GM23338 (cell line): ENCODE results near the gene TLE3. TPM values are rescaled to one million over a fixed set of nuclear protein-coding genes. Genes with fewer than 3 reads are reported as not detected.

Experiments
- ATAC-seq: fragments of 200-7000 bp; cut with Tn5 transposase; 3 replicates; pipeline ENCODE4 v1.9.1; 2020
- DNase-seq: peaks from one replicate; pipeline ENCODE4 v3.0.0-alpha.2; 2015; ENCODE audit warnings: low spot score
- H2AFZ ChIP-seq: fragments of 200-600 bp; sonication (generic); 2 replicates; pipeline ENCODE4 v1.8.0; 2016; ENCODE audit warnings: antibody characterized with exemption, mild to moderate bottlenecking, moderate library complexity
- H3F3A ChIP-seq: fragments of 200-600 bp; sonication (generic); replicated peaks from 2 replicates; pipeline ENCODE4 v1.8.0; 2017; ENCODE audit warnings: antibody characterized with exemption, mixed run types, low read depth
- H3K27ac ChIP-seq: fragments of 200-600 bp; sonication (generic); 2 replicates; pipeline ENCODE4 v1.6.1; 2016; ENCODE audit warnings: low read depth
- H3K27me3 ChIP-seq: fragments of 200-600 bp; sonication (generic); 2 replicates; pipeline ENCODE4 v1.8.0; 2016; ENCODE audit warnings: mild to moderate bottlenecking, mixed run types, moderate library complexity; ENCODE audit not compliant: insufficient read depth
- H3K36me3 ChIP-seq: fragments of 200-600 bp; sonication (generic); 2 replicates; pipeline ENCODE4 v1.8.0; 2016; ENCODE audit warnings: mild to moderate bottlenecking; ENCODE audit not compliant: insufficient read depth
- H3K4me1 ChIP-seq: fragments of 200-600 bp; sonication (generic); 2 replicates; pipeline ENCODE4 v1.8.0; 2016; ENCODE audit warnings: mild to moderate bottlenecking, moderate library complexity; ENCODE audit not compliant: insufficient read depth
- H3K4me2 ChIP-seq: fragments of 200-600 bp; sonication (generic); 2 replicates; pipeline ENCODE4 v1.7.1; 2017; ENCODE audit warnings: mixed run types
- H3K4me3 ChIP-seq: fragments of 200-600 bp; sonication (generic); 2 replicates; pipeline ENCODE4 v1.6.1; 2016; ENCODE audit warnings: mixed run types
- H3K79me2 ChIP-seq: fragments of 200-600 bp; sonication (generic); replicated peaks from 2 replicates; pipeline ENCODE4 v1.8.0; 2017; ENCODE audit warnings: mild to moderate bottlenecking; ENCODE audit not compliant: insufficient read depth
- H3K9me2 ChIP-seq: fragments of 200-600 bp; sonication (generic); 2 replicates; pipeline ENCODE4 v1.8.0; 2017; ENCODE audit not compliant: insufficient read depth
- H4K20me1 ChIP-seq: fragments of 200-600 bp; sonication (generic); replicated peaks from 2 replicates; pipeline ENCODE4 v1.8.0; 2017; ENCODE audit warnings: mild to moderate bottlenecking; ENCODE audit not compliant: insufficient read depth
- H3K27ac Mint-ChIP-seq: 2 replicates; pipeline ENCODE4 v1.8.0; 2020; ENCODE audit warnings: inconsistent platforms, mild to moderate bottlenecking, moderate library complexity, mixed read lengths
- H3K27me3 Mint-ChIP-seq: 3 replicates; pipeline ENCODE4 v1.8.0; 2022; ENCODE audit warnings: low read depth, mild to moderate bottlenecking, moderate library complexity, mixed read lengths, inconsistent platforms; ENCODE audit not compliant: insufficient read depth, poor library complexity
- H3K36me3 Mint-ChIP-seq: 3 replicates; pipeline ENCODE4 v1.8.0; 2021; ENCODE audit warnings: low read depth, mild to moderate bottlenecking, inconsistent platforms, moderate library complexity, mixed read lengths
- H3K4me1 Mint-ChIP-seq: 3 replicates; pipeline ENCODE4 v1.8.0; 2020; ENCODE audit warnings: mild to moderate bottlenecking, inconsistent platforms, mixed read lengths
- H3K4me3 Mint-ChIP-seq: 3 replicates; pipeline ENCODE4 v1.8.0; 2021; ENCODE audit warnings: moderate library complexity, mild to moderate bottlenecking, inconsistent platforms, mixed read lengths
- H3K9me3 Mint-ChIP-seq: 3 replicates; pipeline ENCODE4 v1.8.0; 2020; ENCODE audit warnings: moderate library complexity, mild to moderate bottlenecking, inconsistent platforms, mixed read lengths
- CREB1 ChIP-seq: fragments of 250-450 bp; sonication (Bioruptor Pico); IDR thresholded peaks from 2 replicates; pipeline ENCODE4 v1.5.0; 2020; ENCODE audit warnings: low read depth, mild to moderate bottlenecking, moderate library complexity
- JUNB ChIP-seq: IDR thresholded peaks from one replicate; pipeline ENCODE4 v1.6.1; 2016; ENCODE audit warnings: antibody characterized with exemption; ENCODE audit not compliant: unreplicated experiment
- NANOG ChIP-seq: IDR thresholded peaks from 2 replicates; pipeline ENCODE4 v1.6.1; 2016; ENCODE audit warnings: antibody characterized with exemption, borderline replicate concordance
- POLR2AphosphoS5 ChIP-seq: IDR thresholded peaks from 2 replicates; pipeline ENCODE4 v1.6.1; 2016; ENCODE audit warnings: antibody characterized with exemption, low read depth
- ZNF114 ChIP-seq: fragments of 250-450 bp; sonication (Bioruptor Pico); IDR thresholded peaks from 2 replicates; pipeline ENCODE4 v1.5.0; 2020; ENCODE audit warnings: mild to moderate bottlenecking, moderate library complexity
- ZNF331 ChIP-seq: fragments of 250-450 bp; sonication (Bioruptor Pico); IDR thresholded peaks from 2 replicates; pipeline ENCODE4 v1.5.0; 2020; ENCODE audit warnings: low read depth, mild to moderate bottlenecking, moderate library complexity
- polyA plus RNA-seq: library from polyadenylated mRNA; unstranded; fragments of >200 nt; fragmentation: Nextera tagmentation; extraction: Ambion mirVana; gene quantifications from 2 replicates; pipeline ENCODE4 v1.2.1, GENCODE V29; 2016
- total RNA-seq: library from RNA; depleted of rRNA; stranded (reverse); fragments of >200 nt; shearing (Covaris generic); gene quantifications from 2 replicates; pipeline ENCODE4 v1.2.3, GENCODE V29; 2014
- TF ChIP-seq, protein P1 (sequence below): IDR thresholded peaks from 2 replicates; pipeline ENCODE4 v1.6.1; 2016; ENCODE audit warnings: antibody characterized with exemption
- TF ChIP-seq, protein P2 (sequence below): IDR thresholded peaks from one replicate; pipeline ENCODE4 v1.6.1; 2018; ENCODE audit warnings: antibody characterized with exemption; ENCODE audit not compliant: unreplicated experiment
- TF ChIP-seq, protein P3 (sequence below), 2 experiments: fragments of 200-600 bp in 1 of 2; sonication (generic) in 1 of 2; conservative IDR thresholded peaks; 2 replicates each; pipeline versions ENCODE4 v1.5.1 to v1.6.1; 2016 to 2017; ENCODE audit warnings: antibody characterized with exemption in 2 of 2, low read depth in 2 of 2, mild to moderate bottlenecking in 2 of 2, moderate library complexity in 1 of 2

TLE3 gene
- total and polyA plus RNA-seq, 2 experiments from 2014 or later, result 10.4 to 79.5 TPM

DNA sequence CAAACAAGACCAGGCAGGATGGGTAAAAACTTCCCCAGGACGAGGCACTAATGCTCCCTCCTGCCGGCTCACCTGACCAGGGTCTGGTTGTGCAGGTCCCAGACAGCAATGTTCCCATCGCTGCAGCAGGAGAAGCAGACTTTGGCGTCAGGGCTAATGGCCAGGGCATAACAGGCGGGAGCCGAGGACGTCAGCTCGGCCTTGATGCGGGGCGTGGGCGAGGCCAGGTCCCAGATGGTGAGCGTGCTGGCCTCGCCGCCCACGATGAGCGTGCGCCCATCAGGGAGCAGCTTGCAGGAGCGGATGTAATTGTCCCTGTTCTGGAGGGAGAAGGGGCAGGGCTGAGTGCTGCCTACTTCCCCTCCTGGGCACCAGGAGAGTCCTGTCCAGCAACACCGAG lies 43.4 kb downstream of the TLE3 start:
- Histone ChIP-seq H3K36me3 (peaks cover 4% of the 10 kb centered on the region; the same call in 1 of the 2 replicates), H3K9me2 (no peaks in the 10 kb centered on the region), H3K4me1 (no peaks in the 10 kb centered on the region), H2AFZ (no peak overlapping the region), H3K27ac (no peak overlapping the region), H4K20me1 (no peaks in the 10 kb centered on the region; the same call in 1 of the 2 replicates), H3K4me3 (no peak overlapping the region), H3K4me2 (no peak overlapping the region), H3K79me2 (no peaks in the 10 kb centered on the region), H3K27me3 (no peaks in the 10 kb centered on the region), H3F3A (no peaks in the 10 kb centered on the region)
- TF ChIP-seq POLR2AphosphoS5 (no peak), ZNF331 (CRISPR knock-in tag) (no peak), JUNB (no peak), NANOG (no peak), ZNF114 (CRISPR knock-in tag) (no peak)
- TF ChIP-seq, protein P1, sequence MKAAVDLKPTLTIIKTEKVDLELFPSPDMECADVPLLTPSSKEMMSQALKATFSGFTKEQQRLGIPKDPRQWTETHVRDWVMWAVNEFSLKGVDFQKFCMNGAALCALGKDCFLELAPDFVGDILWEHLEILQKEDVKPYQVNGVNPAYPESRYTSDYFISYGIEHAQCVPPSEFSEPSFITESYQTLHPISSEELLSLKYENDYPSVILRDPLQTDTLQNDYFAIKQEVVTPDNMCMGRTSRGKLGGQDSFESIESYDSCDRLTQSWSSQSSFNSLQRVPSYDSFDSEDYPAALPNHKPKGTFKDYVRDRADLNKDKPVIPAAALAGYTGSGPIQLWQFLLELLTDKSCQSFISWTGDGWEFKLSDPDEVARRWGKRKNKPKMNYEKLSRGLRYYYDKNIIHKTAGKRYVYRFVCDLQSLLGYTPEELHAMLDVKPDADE, result no peak
- H3K4me3 Mint-ChIP-seq, result no peak overlapping the region
- no peak for DNase-seq
- H3K27me3 Mint-ChIP-seq, result peaks cover 7% of the 10 kb centered on the region
- ATAC-seq, result no peak
- H3K36me3 Mint-ChIP-seq, result peaks cover 87% of the 10 kb centered on the region
- no peak overlapping the region for H3K27ac Mint-ChIP-seq
- peaks cover 4% of the 10 kb centered on the region; the same call in 2 of the 3 replicates for H3K4me1 Mint-ChIP-seq
- H3K9me3 Mint-ChIP-seq, result no peaks in the 10 kb centered on the region

DNA sequence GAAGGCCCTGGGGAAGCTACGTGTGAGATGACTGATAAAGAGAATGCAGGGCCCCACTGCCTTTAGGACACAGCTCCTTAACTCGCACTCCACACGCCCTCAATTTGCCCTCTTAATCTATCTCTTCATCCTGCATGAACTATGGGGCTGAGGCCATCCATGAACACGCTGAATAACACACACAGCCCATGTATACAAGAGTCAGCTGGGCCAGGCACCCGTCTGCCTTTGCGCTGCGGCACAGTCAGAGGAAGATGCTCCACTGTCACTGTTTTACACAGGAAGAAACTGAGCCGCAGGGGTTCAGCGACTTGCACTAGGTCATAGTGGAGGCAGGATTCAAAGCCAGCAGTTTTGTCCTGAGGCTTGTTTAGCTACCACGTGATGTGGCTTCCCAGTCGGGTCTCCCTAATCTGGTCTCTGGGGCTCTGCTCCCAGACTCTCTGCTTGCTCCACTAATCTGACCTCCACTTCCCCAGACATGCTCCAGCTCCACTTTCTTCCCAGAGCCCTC lies 43.9 kb downstream of the TLE3 start:
- Histone ChIP-seq H4K20me1 (peaks cover 2% of the 10 kb centered on the region; the same call in 1 of the 2 replicates), H3F3A (no peaks in the 10 kb centered on the region), H3K4me3 (no peak overlapping the region), H3K27me3 (no peaks in the 10 kb centered on the region), H3K36me3 (peaks cover 4% of the 10 kb centered on the region; the same call in 1 of the 2 replicates), H2AFZ (no peak overlapping the region), H3K4me2 (no peak overlapping the region), H3K27ac (no peak overlapping the region), H3K79me2 (no peaks in the 10 kb centered on the region), H3K9me2 (no peaks in the 10 kb centered on the region), H3K4me1 (peaks cover 2% of the 10 kb centered on the region; the same call in 1 of the 2 replicates)
- Mint-ChIP-seq H3K9me3 (no peaks in the 10 kb centered on the region; the same call in 2 of the 3 replicates), H3K4me3 (no peak overlapping the region), H3K27ac (no peak overlapping the region), H3K4me1 (peaks cover 7% of the 10 kb centered on the region), H3K36me3 (peaks cover 87% of the 10 kb centered on the region), H3K27me3 (peaks cover 6% of the 10 kb centered on the region)
- TF ChIP-seq, protein P2, sequence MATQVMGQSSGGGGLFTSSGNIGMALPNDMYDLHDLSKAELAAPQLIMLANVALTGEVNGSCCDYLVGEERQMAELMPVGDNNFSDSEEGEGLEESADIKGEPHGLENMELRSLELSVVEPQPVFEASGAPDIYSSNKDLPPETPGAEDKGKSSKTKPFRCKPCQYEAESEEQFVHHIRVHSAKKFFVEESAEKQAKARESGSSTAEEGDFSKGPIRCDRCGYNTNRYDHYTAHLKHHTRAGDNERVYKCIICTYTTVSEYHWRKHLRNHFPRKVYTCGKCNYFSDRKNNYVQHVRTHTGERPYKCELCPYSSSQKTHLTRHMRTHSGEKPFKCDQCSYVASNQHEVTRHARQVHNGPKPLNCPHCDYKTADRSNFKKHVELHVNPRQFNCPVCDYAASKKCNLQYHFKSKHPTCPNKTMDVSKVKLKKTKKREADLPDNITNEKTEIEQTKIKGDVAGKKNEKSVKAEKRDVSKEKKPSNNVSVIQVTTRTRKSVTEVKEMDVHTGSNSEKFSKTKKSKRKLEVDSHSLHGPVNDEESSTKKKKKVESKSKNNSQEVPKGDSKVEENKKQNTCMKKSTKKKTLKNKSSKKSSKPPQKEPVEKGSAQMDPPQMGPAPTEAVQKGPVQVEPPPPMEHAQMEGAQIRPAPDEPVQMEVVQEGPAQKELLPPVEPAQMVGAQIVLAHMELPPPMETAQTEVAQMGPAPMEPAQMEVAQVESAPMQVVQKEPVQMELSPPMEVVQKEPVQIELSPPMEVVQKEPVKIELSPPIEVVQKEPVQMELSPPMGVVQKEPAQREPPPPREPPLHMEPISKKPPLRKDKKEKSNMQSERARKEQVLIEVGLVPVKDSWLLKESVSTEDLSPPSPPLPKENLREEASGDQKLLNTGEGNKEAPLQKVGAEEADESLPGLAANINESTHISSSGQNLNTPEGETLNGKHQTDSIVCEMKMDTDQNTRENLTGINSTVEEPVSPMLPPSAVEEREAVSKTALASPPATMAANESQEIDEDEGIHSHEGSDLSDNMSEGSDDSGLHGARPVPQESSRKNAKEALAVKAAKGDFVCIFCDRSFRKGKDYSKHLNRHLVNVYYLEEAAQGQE, result no peak
- TF ChIP-seq, protein P1, result no peak
- no peak for TF ChIP-seq CREB1 (CRISPR knock-in tag)
- TF ChIP-seq, protein P3, sequence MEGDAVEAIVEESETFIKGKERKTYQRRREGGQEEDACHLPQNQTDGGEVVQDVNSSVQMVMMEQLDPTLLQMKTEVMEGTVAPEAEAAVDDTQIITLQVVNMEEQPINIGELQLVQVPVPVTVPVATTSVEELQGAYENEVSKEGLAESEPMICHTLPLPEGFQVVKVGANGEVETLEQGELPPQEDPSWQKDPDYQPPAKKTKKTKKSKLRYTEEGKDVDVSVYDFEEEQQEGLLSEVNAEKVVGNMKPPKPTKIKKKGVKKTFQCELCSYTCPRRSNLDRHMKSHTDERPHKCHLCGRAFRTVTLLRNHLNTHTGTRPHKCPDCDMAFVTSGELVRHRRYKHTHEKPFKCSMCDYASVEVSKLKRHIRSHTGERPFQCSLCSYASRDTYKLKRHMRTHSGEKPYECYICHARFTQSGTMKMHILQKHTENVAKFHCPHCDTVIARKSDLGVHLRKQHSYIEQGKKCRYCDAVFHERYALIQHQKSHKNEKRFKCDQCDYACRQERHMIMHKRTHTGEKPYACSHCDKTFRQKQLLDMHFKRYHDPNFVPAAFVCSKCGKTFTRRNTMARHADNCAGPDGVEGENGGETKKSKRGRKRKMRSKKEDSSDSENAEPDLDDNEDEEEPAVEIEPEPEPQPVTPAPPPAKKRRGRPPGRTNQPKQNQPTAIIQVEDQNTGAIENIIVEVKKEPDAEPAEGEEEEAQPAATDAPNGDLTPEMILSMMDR (conservative IDR thresholded peaks at IDR 0.05; ENCODE audit: low read depth in 2 of 2), result no peak
- ATAC-seq, result no peak
- no peak for DNase-seq
